GM19043 (cell line): ENCODE measurements around the gene EPO.
"Not testable (repeated sequence)": the region's sequence is repeated elsewhere in the genome, so short reads cannot be mapped to it uniquely, and the experiment has no call there.

Experiments
- ATAC-seq: cut with Tn5 transposase; IDR thresholded peaks from one replicate; pipeline ENCODE4 v1.9.1; 2021; ENCODE audit warnings: low read depth; ENCODE audit not compliant: unreplicated experiment

The EPO gene

GRCh38 chr7:100731937-100732636 is 11.8 kb downstream of the EPO start:
- ATAC-seq = no peak

DNA sequence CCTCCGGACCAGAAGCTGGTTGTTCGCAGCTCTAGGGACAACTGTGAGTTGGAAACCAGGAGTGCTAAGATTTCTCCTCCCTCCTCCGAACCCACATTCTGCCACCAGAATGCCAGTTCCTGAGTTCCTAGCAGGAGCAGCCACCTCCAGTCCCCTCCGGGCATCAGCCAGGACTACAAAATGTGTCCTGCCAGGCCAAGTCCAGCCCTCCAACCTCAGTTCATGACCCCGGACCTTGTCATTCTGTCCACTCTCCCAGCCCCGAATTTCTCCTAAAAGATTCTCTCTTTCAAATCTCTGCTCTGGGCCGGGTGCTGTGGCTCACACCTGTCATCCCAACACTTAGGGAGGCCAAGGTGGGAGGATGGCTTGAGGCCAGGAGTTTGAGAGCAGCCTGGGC is 15.5 kb downstream of the EPO start:
- no peak for ATAC-seq

DNA sequence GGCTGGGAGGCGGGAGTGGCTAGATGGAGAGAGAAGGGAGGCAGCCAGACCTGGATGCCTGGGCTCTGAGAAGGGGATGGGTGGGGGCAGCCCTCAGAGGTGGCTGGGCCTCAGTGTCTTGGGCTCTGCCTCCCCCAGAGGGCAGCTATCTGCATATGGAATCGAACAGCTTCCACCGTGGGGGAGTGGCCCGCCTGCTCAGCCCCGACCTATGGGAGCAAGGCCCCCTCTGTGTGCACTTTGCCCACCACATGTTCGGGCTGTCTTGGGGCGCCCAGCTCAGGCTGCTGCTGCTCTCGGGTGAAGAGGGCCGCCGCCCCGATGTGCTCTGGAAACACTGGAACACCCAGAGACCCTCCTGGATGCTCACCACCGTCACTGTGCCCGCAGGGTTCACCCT is 16.4 kb downstream of the EPO start:
- ATAC-seq = no peak

DNA sequence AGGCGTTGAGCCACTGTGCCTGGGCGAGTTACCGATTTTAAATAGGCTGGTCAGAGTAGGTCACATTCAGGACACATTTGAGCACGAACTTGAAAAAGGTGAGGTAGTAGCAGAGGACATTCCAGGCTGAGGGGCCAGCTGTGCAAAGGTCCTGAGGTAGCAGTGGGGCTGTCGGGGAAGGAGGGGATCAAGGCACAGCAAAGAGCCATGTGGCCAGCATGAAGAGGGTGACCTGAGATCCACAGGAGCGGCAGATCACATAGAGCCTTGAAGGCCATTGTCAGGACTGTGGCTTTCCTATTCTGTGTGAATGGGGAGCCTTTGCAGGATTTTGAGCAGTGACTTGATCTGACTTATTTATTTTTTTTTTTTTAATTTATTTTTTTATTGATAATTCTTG is 19.7 kb downstream of the EPO start:
- ATAC-seq = no peak

- no peak for ATAC-seq
Measured at GRCh38 chr7:100744605-100745004, 24.3 kb downstream of the EPO start.

- ATAC-seq = no peak
Measured at GRCh38 chr7:100745184-100745583, 24.9 kb downstream of the EPO start.

- no peak for ATAC-seq
Measured at GRCh38 chr7:100752994-100753393, 32.7 kb downstream of the EPO start.

GRCh38 chr7:100753750-100754149 is 33.5 kb downstream of the EPO start:
- no peak for ATAC-seq

- ATAC-seq = no peak
Measured at GRCh38 chr7:100759357-100760171, 39.3 kb downstream of the EPO start.

GRCh38 chr7:100762841-100763240 is 42.6 kb downstream of the EPO start:
- ATAC-seq = not testable (repeated sequence)

DNA sequence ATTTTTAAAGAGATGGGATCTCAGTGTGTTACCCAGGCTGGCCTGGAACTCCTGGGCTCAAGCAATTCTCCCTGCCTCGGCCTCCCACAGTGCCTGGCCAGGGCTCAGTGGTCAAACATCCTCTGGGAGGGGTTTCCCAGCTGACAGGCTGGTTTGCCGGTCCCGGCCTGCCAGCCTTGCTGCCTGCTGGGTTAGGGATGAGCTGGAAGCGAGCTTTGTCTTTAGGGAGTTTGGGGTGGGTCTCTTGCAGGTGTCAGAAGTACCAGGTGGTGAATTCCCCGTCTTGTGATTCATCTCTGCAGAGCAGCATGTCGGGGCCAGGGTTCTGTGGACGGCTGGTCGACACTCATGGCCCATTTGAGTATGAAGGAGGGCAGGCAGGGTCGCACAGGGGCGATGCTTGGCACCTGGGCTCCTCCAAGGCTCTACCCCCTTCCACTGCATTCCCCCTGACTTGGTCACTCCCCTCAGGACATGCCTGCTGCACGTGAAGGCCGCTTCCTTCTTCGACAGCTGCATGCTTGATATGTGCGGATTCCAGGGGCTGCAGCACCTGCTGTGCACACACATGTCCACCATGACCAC is 43.4 kb downstream of the EPO start:
- ATAC-seq = no peak

GRCh38 chr7:100764841-100765240 is 44.6 kb downstream of the EPO start:
- ATAC-seq = no peak

- ATAC-seq = no peak
Measured at GRCh38 chr7:100765250-100765649, 45.0 kb downstream of the EPO start.

DNA sequence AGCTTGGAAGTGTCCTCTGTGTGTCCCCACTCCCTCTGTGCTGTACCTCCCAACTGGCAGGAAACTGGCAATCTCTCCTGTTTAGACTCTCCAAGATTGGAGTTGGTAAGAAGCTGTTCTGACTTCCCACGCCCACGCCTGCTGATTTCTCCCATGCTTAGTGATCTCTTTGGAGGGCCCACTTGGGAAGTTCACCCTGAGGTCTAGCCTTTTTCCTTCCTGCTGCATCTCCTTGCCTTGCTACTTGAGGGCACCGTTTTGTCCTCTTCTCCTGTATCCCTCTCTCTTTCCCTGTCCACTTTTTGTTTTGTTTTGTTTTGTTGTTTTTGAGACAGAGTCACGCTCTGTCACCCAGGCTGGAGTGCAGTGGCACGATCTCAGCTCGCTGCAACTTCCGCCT is 48.5 kb downstream of the EPO start:
- no peak for ATAC-seq
